GM12872 (cell line): ENCODE data around the gene KTN1.

Experiments used
- CTCF ChIP-seq: IDR thresholded peaks from 3 replicates; pipeline ENCODE4 v1.5.1; 2011; ENCODE audit warnings: low read depth, mild to moderate bottlenecking, low read length, moderate library complexity; ENCODE audit not compliant: insufficient read depth

KTN1 gene

GRCh38 chr14:55706893-55707292 is 126.9 kb downstream of the KTN1 start:
- no peak for TF ChIP-seq CTCF

GRCh38 chr14:55707365-55707804 is 127.4 kb downstream of the KTN1 start:
- TF ChIP-seq CTCF = peak; percentile 51; the same call in 2 of the 3 replicates

- no peak for TF ChIP-seq CTCF
Observed at GRCh38 chr14:55710506-55711041, 130.6 kb downstream of the KTN1 start.

GRCh38 chr14:55711175-55711811 is 131.3 kb downstream of the KTN1 start:
- no peak for TF ChIP-seq CTCF

- no peak for TF ChIP-seq CTCF
Observed at GRCh38 chr14:55712491-55712890, 132.5 kb downstream of the KTN1 start.

- no peak for TF ChIP-seq CTCF
Observed at GRCh38 chr14:55713486-55713885, 133.5 kb downstream of the KTN1 start.

- no peak for TF ChIP-seq CTCF
Observed at GRCh38 chr14:55715889-55716288, 135.9 kb downstream of the KTN1 start.
